OCI-LY7 (cell line): Measurements from ENCODE around the gene PAX3. TPM values are rescaled to one million over a fixed set of nuclear protein-coding genes. Genes with fewer than 3 reads are reported as not detected.

Experiments
- BruUV-seq: library from RNA; stranded (reverse); fragments of 400-500 nt; replicated peaks from 2 replicates; lab custom pipeline; 2021; lab: Mats Ljungman, UMichigan
- CTCF ChIA-PET: fragments of 300-600 bp; sonication (Branson Sonifier 250); formaldehyde crosslinking; loops from one replicate; lab custom pipeline; 2022; ENCODE audit warnings: antibody characterized with exemption; ENCODE audit not compliant: unreplicated experiment; lab: Charles Lee
- POLR2A ChIA-PET: fragments of 300-600 bp; sonication (Branson Sonifier 250); formaldehyde crosslinking; loops from one replicate; lab custom pipeline; 2022; ENCODE audit warnings: antibody characterized with exemption; lab: Charles Lee
- DNase-seq: peaks from one replicate; pipeline ENCODE4 v3.0.0-alpha.2; 2015; ENCODE audit warnings: low spot score
- H2AFZ ChIP-seq: fragments of 200-600 bp; sonication (generic), shearing (Covaris generic); 2 replicates; pipeline ENCODE4 v1.6.1; 2014; ENCODE audit warnings: mild to moderate bottlenecking, antibody characterized with exemption, low read length, moderate library complexity
- H3K27ac ChIP-seq: fragments of 200-600 bp; sonication (generic); 2 replicates; pipeline ENCODE4 v1.5.1; 2014; ENCODE audit warnings: mixed run types, low read depth, mild to moderate bottlenecking, moderate library complexity, low read length, inconsistent platforms; ENCODE audit not compliant: poor library complexity, severe bottlenecking
- H3K36me3 ChIP-seq: fragments of 200-600 bp; sonication (generic); 2 replicates; pipeline ENCODE4 v1.6.1; 2014; ENCODE audit warnings: mild to moderate bottlenecking, antibody characterized with exemption, low read length, moderate library complexity, mixed read lengths; ENCODE audit not compliant: insufficient read depth
- H3K4me1 ChIP-seq: fragments of 200-600 bp; sonication (generic); 2 replicates; pipeline ENCODE4 v1.5.1; 2014; ENCODE audit warnings: mild to moderate bottlenecking, low read length; ENCODE audit not compliant: insufficient read depth, poor library complexity, severe bottlenecking
- H3K4me2 ChIP-seq: fragments of 200-600 bp; sonication (generic); 2 replicates; pipeline ENCODE4 v1.6.1; 2014; ENCODE audit warnings: mild to moderate bottlenecking, low read length
- H3K4me3 ChIP-seq: fragments of 200-600 bp; sonication (generic); 2 replicates; pipeline ENCODE4 v1.5.1; 2014; ENCODE audit warnings: mild to moderate bottlenecking, low read depth, low read length; ENCODE audit not compliant: poor library complexity, severe bottlenecking
- H3K79me2 ChIP-seq: fragments of 200-600 bp; sonication (generic); 2 replicates; pipeline ENCODE4 v1.6.1; 2016; ENCODE audit warnings: low read depth, mild to moderate bottlenecking, low read length, moderate library complexity, mixed read lengths; ENCODE audit not compliant: insufficient read depth
- H3K9me2 ChIP-seq: fragments of 200-600 bp; sonication (generic); 2 replicates; pipeline ENCODE4 v1.6.1; 2016; ENCODE audit warnings: mild to moderate bottlenecking, low read length, mixed read lengths; ENCODE audit not compliant: insufficient read depth
- H3K9me3 ChIP-seq: fragments of 200-600 bp; sonication (generic); 2 replicates; pipeline ENCODE4 v1.6.1; 2014; ENCODE audit warnings: mild to moderate bottlenecking, mixed run types, low read length, mixed read lengths
- H4K20me1 ChIP-seq: fragments of 200-600 bp; sonication (generic); 2 replicates; pipeline ENCODE4 v1.6.1; 2014; ENCODE audit warnings: mild to moderate bottlenecking, antibody characterized with exemption, low read length, moderate library complexity, mixed read lengths; ENCODE audit not compliant: insufficient read depth
- CTCF ChIP-seq: fragments of 200-600 bp; sonication (generic); conservative IDR thresholded peaks from 2 replicates; pipeline ENCODE4 v1.5.1; 2014; ENCODE audit warnings: mild to moderate bottlenecking, antibody characterized with exemption, low read length, moderate library complexity, mixed read lengths
- EZH2phosphoT487 ChIP-seq: fragments of 200-600 bp; sonication (generic); IDR thresholded peaks from 2 replicates; pipeline ENCODE4 v1.6.1; 2018; ENCODE audit warnings: low read depth, borderline replicate concordance, mild to moderate bottlenecking, mixed run types, antibody characterized with exemption, low read length, moderate library complexity, mixed read lengths
- intact Hi-C: fragments of 100-400 bp; cut with micrococcal nuclease; formaldehyde crosslinking; loops from one replicate; pipeline ENCODE4 v1.10.0; 2022; ENCODE audit not compliant: unreplicated experiment
- total RNA-seq, 2 experiments: library from RNA; depleted of rRNA in 1 of 2; stranded (reverse); fragments of >200 nt in 1 of 2; shearing (Covaris generic) in 1 of 2; gene quantifications; 2 replicates each; pipeline ENCODE4 v1.2.3, GENCODE V29; 2014 to 2022

The PAX3 gene
- total RNA-seq, 2 experiments from 2014 or later = not detected

GRCh38 chr2:222240676-222241049 lies 58.1 kb downstream of the PAX3 start:
- no peak overlapping the region for H3K27ac ChIP-seq
- H2AFZ ChIP-seq = no peak overlapping the region
- no peaks in the 10 kb centered on the region for H3K79me2 ChIP-seq
- H3K4me1 ChIP-seq = no peaks in the 10 kb centered on the region
- H3K4me2 ChIP-seq = no peak overlapping the region
- intact Hi-C loops = no loop called here
- H3K4me3 ChIP-seq = no peak overlapping the region
- no peaks in the 10 kb centered on the region for H3K9me3 ChIP-seq
- TF ChIP-seq CTCF (no peak), EZH2phosphoT487 (no peak)
- ChIA-PET CTCF (no interaction called here), POLR2A (interaction anchor here (0.8 kb wide), 1 partner anchor 13 kb away, joined by 3 read pairs; no protein-coding TSS in a partner anchor)
- BruUV-seq = no TSS peak
- no peaks in the 10 kb centered on the region for H4K20me1 ChIP-seq
- no peak for DNase-seq
- no peaks in the 10 kb centered on the region for H3K36me3 ChIP-seq
- no peaks in the 10 kb centered on the region for H3K9me2 ChIP-seq

GRCh38 chr2:222239945-222240675 lies 58.7 kb downstream of the PAX3 start:
- no peak for DNase-seq
- intact Hi-C loops = no loop called here
- Histone ChIP-seq H3K4me1 (no peaks in the 10 kb centered on the region), H4K20me1 (no peaks in the 10 kb centered on the region), H3K9me2 (no peaks in the 10 kb centered on the region), H2AFZ (no peak overlapping the region), H3K36me3 (no peaks in the 10 kb centered on the region), H3K4me3 (no peak overlapping the region), H3K9me3 (no peaks in the 10 kb centered on the region), H3K27ac (no peak overlapping the region), H3K79me2 (no peaks in the 10 kb centered on the region), H3K4me2 (no peak overlapping the region)
- ChIA-PET CTCF (no interaction called here), POLR2A (interaction anchor here (0.8 to 1.2 kb wide), 3 partner anchors 12 to 94 kb away, joined by 3 read pairs; no protein-coding TSS in a partner anchor)
- no peak for TF ChIP-seq EZH2phosphoT487
- TF ChIP-seq CTCF = no peak
- no TSS peak for BruUV-seq

DNA sequence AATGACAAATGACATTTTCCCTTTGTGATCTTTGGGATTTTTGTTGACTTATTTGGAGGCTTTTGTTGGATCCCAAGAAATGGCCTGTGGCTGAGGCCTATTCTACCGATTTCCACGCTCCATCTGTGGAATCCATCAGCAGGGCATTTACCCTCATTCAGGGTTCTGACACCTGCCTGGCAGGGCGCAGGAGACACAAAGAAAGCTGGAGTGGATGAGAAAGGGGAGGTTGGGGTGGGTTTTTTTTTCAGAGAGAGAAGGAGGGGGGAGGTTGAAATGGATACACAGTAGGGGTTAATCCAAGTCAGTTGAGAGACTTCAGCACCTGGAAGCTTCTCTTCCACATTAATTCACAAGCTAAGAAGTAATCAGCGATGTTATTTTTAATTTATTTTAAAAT lies 59.7 kb downstream of the PAX3 start:
- Histone ChIP-seq H3K36me3 (no peaks in the 10 kb centered on the region), H2AFZ (no peak overlapping the region), H3K9me2 (no peaks in the 10 kb centered on the region), H3K4me1 (no peaks in the 10 kb centered on the region), H4K20me1 (no peaks in the 10 kb centered on the region), H3K4me3 (no peak overlapping the region), H3K79me2 (no peaks in the 10 kb centered on the region), H3K9me3 (no peaks in the 10 kb centered on the region), H3K4me2 (no peak overlapping the region), H3K27ac (no peak overlapping the region)
- ChIA-PET POLR2A (interaction anchor here (1.1 to 1.2 kb wide), 2 partner anchors 14 to 93 kb away, joined by 3 read pairs; no protein-coding TSS in a partner anchor), CTCF (no interaction called here)
- no TSS peak for BruUV-seq
- intact Hi-C loops = no loop called here
- TF ChIP-seq CTCF = no peak
- TF ChIP-seq EZH2phosphoT487 = no peak
- DNase-seq = no peak
